OCI-LY7 (cell line): ENCODE measurements around the gene SLC6A19.

Experiments used
- EZH2phosphoT487 ChIP-seq: fragments of 200-600 bp; sonication (generic); IDR thresholded peaks from 2 replicates; pipeline ENCODE4 v1.6.1; 2018; ENCODE audit warnings: low read depth, borderline replicate concordance, mild to moderate bottlenecking, mixed run types, antibody characterized with exemption, low read length, moderate library complexity, mixed read lengths
- TF ChIP-seq, protein P1 (sequence below): fragments of 200-600 bp; sonication (generic); conservative IDR thresholded peaks from 2 replicates; pipeline ENCODE4 v1.5.1; 2014; ENCODE audit warnings: mild to moderate bottlenecking, antibody characterized with exemption, low read length, moderate library complexity, mixed read lengths

DNA sequence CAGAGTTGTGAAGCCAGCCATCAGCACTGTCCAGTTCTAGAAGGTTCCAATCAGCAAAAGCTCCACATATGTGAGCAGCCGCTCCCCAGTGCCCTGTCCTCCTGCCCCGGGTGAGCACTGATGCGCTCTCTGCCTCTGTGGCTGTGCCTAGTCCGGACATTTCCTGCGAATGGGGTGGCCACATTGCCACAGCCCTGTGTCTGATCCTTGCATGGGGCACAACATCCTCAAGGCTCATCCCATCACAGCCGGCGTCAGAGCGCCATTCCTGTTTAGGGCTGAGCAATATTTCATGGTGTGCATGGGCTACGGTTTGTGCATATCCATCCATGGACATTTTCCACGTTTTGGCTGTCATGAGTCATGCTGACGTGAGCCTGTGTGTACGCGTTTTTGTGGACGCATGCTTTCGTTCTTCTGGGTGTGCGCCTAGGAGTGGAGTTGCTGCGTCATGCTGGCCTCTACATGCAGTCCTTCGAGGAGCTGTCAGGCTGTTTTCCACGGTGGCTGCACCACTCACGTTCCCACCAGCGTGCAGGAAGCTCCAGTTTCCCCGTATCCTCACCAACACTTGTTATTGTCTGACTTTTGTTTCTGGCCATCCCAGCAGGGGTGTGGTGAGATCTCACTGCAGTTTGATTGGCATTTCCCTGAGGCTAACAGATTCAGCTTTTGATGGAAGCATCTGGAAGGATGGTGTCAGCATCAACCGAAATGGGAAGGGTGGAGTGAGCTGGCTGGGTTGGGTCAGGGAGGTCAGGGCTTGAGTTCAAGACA lies 14.1 kb downstream of the SLC6A19 start:
- TF ChIP-seq, protein P1, sequence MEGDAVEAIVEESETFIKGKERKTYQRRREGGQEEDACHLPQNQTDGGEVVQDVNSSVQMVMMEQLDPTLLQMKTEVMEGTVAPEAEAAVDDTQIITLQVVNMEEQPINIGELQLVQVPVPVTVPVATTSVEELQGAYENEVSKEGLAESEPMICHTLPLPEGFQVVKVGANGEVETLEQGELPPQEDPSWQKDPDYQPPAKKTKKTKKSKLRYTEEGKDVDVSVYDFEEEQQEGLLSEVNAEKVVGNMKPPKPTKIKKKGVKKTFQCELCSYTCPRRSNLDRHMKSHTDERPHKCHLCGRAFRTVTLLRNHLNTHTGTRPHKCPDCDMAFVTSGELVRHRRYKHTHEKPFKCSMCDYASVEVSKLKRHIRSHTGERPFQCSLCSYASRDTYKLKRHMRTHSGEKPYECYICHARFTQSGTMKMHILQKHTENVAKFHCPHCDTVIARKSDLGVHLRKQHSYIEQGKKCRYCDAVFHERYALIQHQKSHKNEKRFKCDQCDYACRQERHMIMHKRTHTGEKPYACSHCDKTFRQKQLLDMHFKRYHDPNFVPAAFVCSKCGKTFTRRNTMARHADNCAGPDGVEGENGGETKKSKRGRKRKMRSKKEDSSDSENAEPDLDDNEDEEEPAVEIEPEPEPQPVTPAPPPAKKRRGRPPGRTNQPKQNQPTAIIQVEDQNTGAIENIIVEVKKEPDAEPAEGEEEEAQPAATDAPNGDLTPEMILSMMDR: no peak
- no peak for TF ChIP-seq EZH2phosphoT487
